HL-60 (cell line): Measurements from ENCODE around the gene LSM12.

ENCODE experiments used
- GABPA ChIP-seq: IDR thresholded peaks from 2 replicates; pipeline ENCODE4 v1.6.1; 2012; ENCODE audit warnings: low read depth
- POLR2AphosphoS5 ChIP-seq: IDR thresholded peaks from 2 replicates; pipeline ENCODE4 v1.6.1; 2012; ENCODE audit warnings: low read depth
- SPI1 ChIP-seq: IDR thresholded peaks from 2 replicates; pipeline ENCODE4 v1.6.1; 2012; ENCODE audit warnings: low read depth, mild to moderate bottlenecking, borderline replicate concordance
- TF ChIP-seq, protein P1 (sequence below): IDR thresholded peaks from one replicate; pipeline ENCODE4 v1.5.1; 2011; ENCODE audit warnings: low read length, control low read depth, inconsistent platforms; ENCODE audit not compliant: insufficient read depth
- TF ChIP-seq, protein P2 (sequence below): IDR thresholded peaks from 2 replicates; pipeline ENCODE4 v1.6.1; 2012; ENCODE audit warnings: low read depth; ENCODE audit not compliant: insufficient replicate concordance

DNA sequence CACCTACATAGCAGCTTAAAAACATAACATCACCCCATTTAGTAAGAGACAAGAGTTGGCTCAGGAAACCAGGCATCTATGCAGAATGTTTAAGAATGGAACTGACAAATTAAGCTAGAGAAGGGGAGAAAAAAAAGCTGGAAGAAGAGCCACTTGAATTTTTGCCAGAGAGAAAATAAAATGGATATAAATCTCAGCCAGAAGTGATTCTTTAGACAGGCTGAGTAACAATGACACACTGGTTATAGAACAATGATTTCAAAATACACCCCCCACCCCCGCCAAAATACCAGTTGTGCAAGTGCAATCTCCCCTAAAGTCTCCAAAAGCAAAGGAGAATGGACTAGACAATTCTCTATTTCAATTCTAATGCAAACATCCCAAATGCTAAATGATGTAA lies 22.4 kb downstream of the LSM12 start:
- TF ChIP-seq, protein P1, sequence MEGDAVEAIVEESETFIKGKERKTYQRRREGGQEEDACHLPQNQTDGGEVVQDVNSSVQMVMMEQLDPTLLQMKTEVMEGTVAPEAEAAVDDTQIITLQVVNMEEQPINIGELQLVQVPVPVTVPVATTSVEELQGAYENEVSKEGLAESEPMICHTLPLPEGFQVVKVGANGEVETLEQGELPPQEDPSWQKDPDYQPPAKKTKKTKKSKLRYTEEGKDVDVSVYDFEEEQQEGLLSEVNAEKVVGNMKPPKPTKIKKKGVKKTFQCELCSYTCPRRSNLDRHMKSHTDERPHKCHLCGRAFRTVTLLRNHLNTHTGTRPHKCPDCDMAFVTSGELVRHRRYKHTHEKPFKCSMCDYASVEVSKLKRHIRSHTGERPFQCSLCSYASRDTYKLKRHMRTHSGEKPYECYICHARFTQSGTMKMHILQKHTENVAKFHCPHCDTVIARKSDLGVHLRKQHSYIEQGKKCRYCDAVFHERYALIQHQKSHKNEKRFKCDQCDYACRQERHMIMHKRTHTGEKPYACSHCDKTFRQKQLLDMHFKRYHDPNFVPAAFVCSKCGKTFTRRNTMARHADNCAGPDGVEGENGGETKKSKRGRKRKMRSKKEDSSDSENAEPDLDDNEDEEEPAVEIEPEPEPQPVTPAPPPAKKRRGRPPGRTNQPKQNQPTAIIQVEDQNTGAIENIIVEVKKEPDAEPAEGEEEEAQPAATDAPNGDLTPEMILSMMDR, result no peak
- TF ChIP-seq POLR2AphosphoS5 (no peak), SPI1 (no peak), GABPA (no peak)
- TF ChIP-seq, protein P2, sequence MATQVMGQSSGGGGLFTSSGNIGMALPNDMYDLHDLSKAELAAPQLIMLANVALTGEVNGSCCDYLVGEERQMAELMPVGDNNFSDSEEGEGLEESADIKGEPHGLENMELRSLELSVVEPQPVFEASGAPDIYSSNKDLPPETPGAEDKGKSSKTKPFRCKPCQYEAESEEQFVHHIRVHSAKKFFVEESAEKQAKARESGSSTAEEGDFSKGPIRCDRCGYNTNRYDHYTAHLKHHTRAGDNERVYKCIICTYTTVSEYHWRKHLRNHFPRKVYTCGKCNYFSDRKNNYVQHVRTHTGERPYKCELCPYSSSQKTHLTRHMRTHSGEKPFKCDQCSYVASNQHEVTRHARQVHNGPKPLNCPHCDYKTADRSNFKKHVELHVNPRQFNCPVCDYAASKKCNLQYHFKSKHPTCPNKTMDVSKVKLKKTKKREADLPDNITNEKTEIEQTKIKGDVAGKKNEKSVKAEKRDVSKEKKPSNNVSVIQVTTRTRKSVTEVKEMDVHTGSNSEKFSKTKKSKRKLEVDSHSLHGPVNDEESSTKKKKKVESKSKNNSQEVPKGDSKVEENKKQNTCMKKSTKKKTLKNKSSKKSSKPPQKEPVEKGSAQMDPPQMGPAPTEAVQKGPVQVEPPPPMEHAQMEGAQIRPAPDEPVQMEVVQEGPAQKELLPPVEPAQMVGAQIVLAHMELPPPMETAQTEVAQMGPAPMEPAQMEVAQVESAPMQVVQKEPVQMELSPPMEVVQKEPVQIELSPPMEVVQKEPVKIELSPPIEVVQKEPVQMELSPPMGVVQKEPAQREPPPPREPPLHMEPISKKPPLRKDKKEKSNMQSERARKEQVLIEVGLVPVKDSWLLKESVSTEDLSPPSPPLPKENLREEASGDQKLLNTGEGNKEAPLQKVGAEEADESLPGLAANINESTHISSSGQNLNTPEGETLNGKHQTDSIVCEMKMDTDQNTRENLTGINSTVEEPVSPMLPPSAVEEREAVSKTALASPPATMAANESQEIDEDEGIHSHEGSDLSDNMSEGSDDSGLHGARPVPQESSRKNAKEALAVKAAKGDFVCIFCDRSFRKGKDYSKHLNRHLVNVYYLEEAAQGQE, result no peak
